Suprapubic skin (tissue), 4 donors: Measurements from ENCODE around the gene RPUSD3.

Experiments used
- CTCF ChIP-seq, 2 donors: fragments of 200-600 bp in 1 of 2; fragments of 450-650 bp in 1 of 2; sonication (generic) in 1 of 2; IDR thresholded peaks; one replicate each; pipeline ENCODE4 v1.5.1; 2016 to 2019; ENCODE audit warnings: antibody characterized with exemption in 2 of 2, mild to moderate bottlenecking in 1 of 2, moderate library complexity in 1 of 2
- EP300 ChIP-seq: sonication (generic); formaldehyde crosslinking; IDR thresholded peaks from one replicate; pipeline ENCODE4 v1.6.1; 2017; ENCODE audit warnings: antibody characterized with exemption
- POLR2A ChIP-seq, 2 donors: fragments of 450-650 bp; IDR thresholded peaks; one replicate each; pipeline ENCODE4 v1.6.1; 2017; ENCODE audit warnings: antibody characterized with exemption in 2 of 2, mild to moderate bottlenecking in 2 of 2, moderate library complexity in 2 of 2
- POLR2AphosphoS5 ChIP-seq, 3 donors: sonication (generic); formaldehyde crosslinking; IDR thresholded peaks; one replicate each; pipeline ENCODE4 v1.6.1; 2017; ENCODE audit warnings: antibody characterized with exemption in 3 of 3

GRCh38 chr3:9863058-9863772 is 19.4 kb upstream of the RPUSD3 start:
- no peak for TF ChIP-seq POLR2A (IDR thresholded peaks at IDR 0.05)
- TF ChIP-seq CTCF (IDR thresholded peaks at IDR 0.05) = no peak
- no peak for TF ChIP-seq POLR2AphosphoS5 (IDR thresholded peaks at IDR 0.05)
- TF ChIP-seq EP300 = no peak
